HEK293 (cell line): ENCODE data around the gene SDHAF4.
"Not testable (repeated sequence)": the region's sequence is repeated elsewhere in the genome, so short reads cannot be mapped to it uniquely, and the experiment has no call there.

Source experiments
- CTCF ChIA-PET: fragments of 350-600 bp; formaldehyde crosslinking; extraction: SDS; loops from one replicate; lab custom pipeline; 2021; ENCODE audit warnings: antibody characterized with exemption; lab: Yijun Ruan, JAX
- POLR2A ChIA-PET: fragments of 300-600 bp; formaldehyde crosslinking; extraction: SDS; loops from one replicate; lab custom pipeline; 2020; ENCODE audit warnings: antibody characterized with exemption, inconsistent platforms; lab: Yijun Ruan, JAX
- H3K27ac ChIP-seq: fragments of 200-500 bp; sonication (Bioruptor generic); 2 replicates; pipeline ENCODE4 v1.5.1; 2014; ENCODE audit warnings: low read depth, low read length, control low read depth, inconsistent platforms; ENCODE audit errors: extremely low read depth
- H3K36me3 ChIP-seq, 2 experiments: fragments of 200-500 bp in 1 of 2; sonication (Bioruptor generic) in 1 of 2; 1 replicate in 1 of 2; 2 replicates in 1 of 2; pipeline ENCODE4 v1.5.1; 2014 to 2017; ENCODE audit warnings: inconsistent platforms in 2 of 2, low read length in 2 of 2; ENCODE audit not compliant: control insufficient read depth in 2 of 2, insufficient read depth in 1 of 2
- H3K4me1 ChIP-seq: fragments of 200-500 bp; sonication (Bioruptor generic); 2 replicates; pipeline ENCODE4 v1.5.1; 2014; ENCODE audit warnings: mild to moderate bottlenecking, low read length, inconsistent platforms; ENCODE audit not compliant: control insufficient read depth, insufficient read depth
- H3K4me3 ChIP-seq: 2 replicates; pipeline ENCODE4 v1.5.1; 2011; ENCODE audit warnings: low read depth, mild to moderate bottlenecking, control low read depth, low read length, moderate library complexity
- H3K9me3 ChIP-seq: fragments of 200-500 bp; sonication (Bioruptor generic); 2 replicates; pipeline ENCODE4 v1.5.1; 2014; ENCODE audit warnings: low read depth, low read length, inconsistent platforms; ENCODE audit not compliant: control insufficient read depth, insufficient read depth
- HOXC10 ChIP-seq: sonication (generic); formaldehyde crosslinking; IDR thresholded peaks from 2 replicates; pipeline ENCODE4 v1.8.1; 2023; ENCODE audit warnings: mild to moderate bottlenecking, missing genetic modification reagents
- KLF8 ChIP-seq: fragments of 450-650 bp; formaldehyde crosslinking; IDR thresholded peaks from 2 replicates; pipeline ENCODE4 v1.5.1; 2016; ENCODE audit warnings: missing biosample characterization, missing genetic modification characterization
- MEIS1 ChIP-seq: sonication (generic); formaldehyde crosslinking; IDR thresholded peaks from 2 replicates; pipeline ENCODE4 v1.8.1; 2022; ENCODE audit warnings: missing genetic modification reagents, mild to moderate bottlenecking, borderline replicate concordance
- PRDM6 ChIP-seq: fragments of 450-650 bp; formaldehyde crosslinking; IDR thresholded peaks from 2 replicates; pipeline ENCODE4 v1.5.1; 2017; ENCODE audit warnings: missing biosample characterization, missing genetic modification characterization
- ZNF174 ChIP-seq: fragments of 450-650 bp; formaldehyde crosslinking; IDR thresholded peaks from 2 replicates; pipeline ENCODE4 v1.5.0; 2017; ENCODE audit warnings: missing biosample characterization, mild to moderate bottlenecking, missing genetic modification characterization
- ZNF24 ChIP-seq: fragments of 450-650 bp; formaldehyde crosslinking; IDR thresholded peaks from 2 replicates; pipeline ENCODE4 v1.5.1; 2016; ENCODE audit warnings: missing biosample characterization, missing genetic modification characterization
- ZNF510 ChIP-seq: fragments of 450-650 bp; formaldehyde crosslinking; IDR thresholded peaks from 2 replicates; pipeline ENCODE4 v1.5.1; 2018; ENCODE audit warnings: mild to moderate bottlenecking, missing genetic modification characterization, missing biosample characterization; ENCODE audit not compliant: insufficient replicate concordance
- ZNF560 ChIP-seq: fragments of 450-650 bp; formaldehyde crosslinking; IDR thresholded peaks from 2 replicates; pipeline ENCODE4 v1.5.1; 2017; ENCODE audit warnings: missing biosample characterization, missing genetic modification characterization, borderline replicate concordance
- ZNF645 ChIP-seq: fragments of 450-650 bp; formaldehyde crosslinking; IDR thresholded peaks from 2 replicates; pipeline ENCODE4; 2016; ENCODE audit warnings: missing biosample characterization, missing genetic modification characterization
- ZNF670 ChIP-seq: fragments of 450-650 bp; formaldehyde crosslinking; IDR thresholded peaks from 2 replicates; pipeline ENCODE4 v1.5.1; 2016; ENCODE audit warnings: missing biosample characterization, missing genetic modification characterization, low read depth
- ZNF704 ChIP-seq: fragments of 450-650 bp; formaldehyde crosslinking; IDR thresholded peaks from 2 replicates; pipeline ENCODE4 v1.5.1; 2016; ENCODE audit warnings: missing biosample characterization, missing genetic modification characterization
- ZNF777 ChIP-seq: fragments of 450-650 bp; formaldehyde crosslinking; IDR thresholded peaks from 2 replicates; pipeline ENCODE4 v1.5.1; 2017; ENCODE audit warnings: missing biosample characterization, missing genetic modification characterization, borderline replicate concordance
- ZNF837 ChIP-seq: fragments of 450-650 bp; formaldehyde crosslinking; IDR thresholded peaks from 2 replicates; pipeline ENCODE4 v1.5.1; 2016; ENCODE audit warnings: missing biosample characterization, missing genetic modification characterization
- TF ChIP-seq, protein P1 (sequence below): fragments of 450-650 bp; formaldehyde crosslinking; conservative IDR thresholded peaks from 2 replicates; pipeline ENCODE4 v1.5.1; 2016; ENCODE audit warnings: low read depth, missing biosample characterization, missing genetic modification characterization
- TF ChIP-seq, protein P2 (sequence below): fragments of 450-650 bp; formaldehyde crosslinking; IDR thresholded peaks from 2 replicates; pipeline ENCODE4 v1.5.1; 2016; ENCODE audit warnings: missing biosample characterization, missing genetic modification characterization, borderline replicate concordance

The SDHAF4 gene

GRCh38 chr6:70604254-70604653, 37.5 kb downstream of the SDHAF4 start:
- no peaks in the 10 kb centered on the region for H3K36me3 ChIP-seq
- no peaks in the 10 kb centered on the region for H3K4me1 ChIP-seq
- H3K27ac ChIP-seq = no peak overlapping the region
- no peak overlapping the region for H3K4me3 ChIP-seq
- ChIA-PET POLR2A (interaction anchor here (1.4 kb wide), 1 partner anchor 37 kb away, joined by 3 read pairs; the partner anchor contains the start of gene SDHAF4), CTCF (interaction anchor here (1.1 to 1.6 kb wide), 3 partner anchors 80 to 294 kb away, joined by 3 to 4 read pairs (median 3); no protein-coding TSS in a partner anchor)
- no peaks in the 10 kb centered on the region for H3K9me3 ChIP-seq
- no peak for TF ChIP-seq ZNF645 (tag by site-specific recombination)
- TF ChIP-seq ZNF837 (tag by site-specific recombination) = no peak
- no peak for TF ChIP-seq KLF8 (tag by site-specific recombination)
- TF ChIP-seq ZNF670 (tag by site-specific recombination) = no peak
- no peak for TF ChIP-seq PRDM6
- TF ChIP-seq, all 188 proteins: peak for 0

DNA sequence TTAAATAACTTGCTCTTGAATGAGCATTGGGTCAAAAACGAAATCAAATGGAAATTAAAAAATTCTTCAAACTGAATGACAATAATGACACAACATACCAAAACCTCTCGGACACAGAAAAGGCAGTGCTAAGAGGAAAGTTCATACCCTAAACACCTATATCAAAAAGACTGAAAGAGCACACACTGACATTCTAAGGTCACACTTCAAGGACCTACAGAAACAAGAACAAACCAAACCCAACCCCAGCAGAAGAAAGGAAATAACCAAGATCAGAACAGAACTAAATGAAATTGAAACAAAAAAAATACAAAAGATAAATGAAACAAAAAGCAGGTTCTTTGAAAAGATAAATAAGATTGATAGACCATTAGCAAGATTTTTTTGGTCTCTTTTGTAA, 40.6 kb downstream of the SDHAF4 start:
- H3K4me1 ChIP-seq, POLR2A ChIA-PET, CTCF ChIA-PET, H3K27ac ChIP-seq, H3K9me3 ChIP-seq, H3K4me3 ChIP-seq, H3K36me3 ChIP-seq: not testable (repeated sequence)

- H3K4me3 ChIP-seq, H3K9me3 ChIP-seq, POLR2A ChIA-PET, CTCF ChIA-PET, H3K36me3 ChIP-seq, H3K4me1 ChIP-seq, H3K27ac ChIP-seq: not testable (repeated sequence)
Measured at GRCh38 chr6:70609181-70609580, 42.5 kb downstream of the SDHAF4 start.

GRCh38 chr6:70616728-70617260, 50.1 kb downstream of the SDHAF4 start:
- CTCF ChIA-PET = interaction anchor here (0.7 kb wide), 1 partner anchor 9 kb away, joined by 3 read pairs; no protein-coding TSS in a partner anchor
- Histone ChIP-seq H3K4me1 (no peaks in the 10 kb centered on the region), H3K36me3 (no peaks in the 10 kb centered on the region), H3K4me3 (no peak overlapping the region), H3K27ac (no peak overlapping the region), H3K9me3 (no peaks in the 10 kb centered on the region)
- POLR2A ChIA-PET = no interaction called here
- TF ChIP-seq, protein P1, sequence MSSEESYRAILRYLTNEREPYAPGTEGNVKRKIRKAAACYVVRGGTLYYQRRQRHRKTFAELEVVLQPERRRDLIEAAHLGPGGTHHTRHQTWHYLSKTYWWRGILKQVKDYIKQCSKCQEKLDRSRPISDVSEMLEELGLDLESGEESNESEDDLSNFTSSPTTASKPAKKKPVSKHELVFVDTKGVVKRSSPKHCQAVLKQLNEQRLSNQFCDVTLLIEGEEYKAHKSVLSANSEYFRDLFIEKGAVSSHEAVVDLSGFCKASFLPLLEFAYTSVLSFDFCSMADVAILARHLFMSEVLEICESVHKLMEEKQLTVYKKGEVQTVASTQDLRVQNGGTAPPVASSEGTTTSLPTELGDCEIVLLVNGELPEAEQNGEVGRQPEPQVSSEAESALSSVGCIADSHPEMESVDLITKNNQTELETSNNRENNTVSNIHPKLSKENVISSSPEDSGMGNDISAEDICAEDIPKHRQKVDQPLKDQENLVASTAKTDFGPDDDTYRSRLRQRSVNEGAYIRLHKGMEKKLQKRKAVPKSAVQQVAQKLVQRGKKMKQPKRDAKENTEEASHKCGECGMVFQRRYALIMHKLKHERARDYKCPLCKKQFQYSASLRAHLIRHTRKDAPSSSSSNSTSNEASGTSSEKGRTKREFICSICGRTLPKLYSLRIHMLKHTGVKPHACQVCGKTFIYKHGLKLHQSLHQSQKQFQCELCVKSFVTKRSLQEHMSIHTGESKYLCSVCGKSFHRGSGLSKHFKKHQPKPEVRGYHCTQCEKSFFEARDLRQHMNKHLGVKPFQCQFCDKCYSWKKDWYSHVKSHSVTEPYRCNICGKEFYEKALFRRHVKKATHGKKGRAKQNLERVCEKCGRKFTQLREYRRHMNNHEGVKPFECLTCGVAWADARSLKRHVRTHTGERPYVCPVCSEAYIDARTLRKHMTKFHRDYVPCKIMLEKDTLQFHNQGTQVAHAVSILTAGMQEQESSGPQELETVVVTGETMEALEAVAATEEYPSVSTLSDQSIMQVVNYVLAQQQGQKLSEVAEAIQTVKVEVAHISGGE = no peak
- no peak for TF ChIP-seq MEIS1 (CRISPR knock-in tag)
- TF ChIP-seq ZNF560 (tag by site-specific recombination) = no peak
- TF ChIP-seq, protein P2, sequence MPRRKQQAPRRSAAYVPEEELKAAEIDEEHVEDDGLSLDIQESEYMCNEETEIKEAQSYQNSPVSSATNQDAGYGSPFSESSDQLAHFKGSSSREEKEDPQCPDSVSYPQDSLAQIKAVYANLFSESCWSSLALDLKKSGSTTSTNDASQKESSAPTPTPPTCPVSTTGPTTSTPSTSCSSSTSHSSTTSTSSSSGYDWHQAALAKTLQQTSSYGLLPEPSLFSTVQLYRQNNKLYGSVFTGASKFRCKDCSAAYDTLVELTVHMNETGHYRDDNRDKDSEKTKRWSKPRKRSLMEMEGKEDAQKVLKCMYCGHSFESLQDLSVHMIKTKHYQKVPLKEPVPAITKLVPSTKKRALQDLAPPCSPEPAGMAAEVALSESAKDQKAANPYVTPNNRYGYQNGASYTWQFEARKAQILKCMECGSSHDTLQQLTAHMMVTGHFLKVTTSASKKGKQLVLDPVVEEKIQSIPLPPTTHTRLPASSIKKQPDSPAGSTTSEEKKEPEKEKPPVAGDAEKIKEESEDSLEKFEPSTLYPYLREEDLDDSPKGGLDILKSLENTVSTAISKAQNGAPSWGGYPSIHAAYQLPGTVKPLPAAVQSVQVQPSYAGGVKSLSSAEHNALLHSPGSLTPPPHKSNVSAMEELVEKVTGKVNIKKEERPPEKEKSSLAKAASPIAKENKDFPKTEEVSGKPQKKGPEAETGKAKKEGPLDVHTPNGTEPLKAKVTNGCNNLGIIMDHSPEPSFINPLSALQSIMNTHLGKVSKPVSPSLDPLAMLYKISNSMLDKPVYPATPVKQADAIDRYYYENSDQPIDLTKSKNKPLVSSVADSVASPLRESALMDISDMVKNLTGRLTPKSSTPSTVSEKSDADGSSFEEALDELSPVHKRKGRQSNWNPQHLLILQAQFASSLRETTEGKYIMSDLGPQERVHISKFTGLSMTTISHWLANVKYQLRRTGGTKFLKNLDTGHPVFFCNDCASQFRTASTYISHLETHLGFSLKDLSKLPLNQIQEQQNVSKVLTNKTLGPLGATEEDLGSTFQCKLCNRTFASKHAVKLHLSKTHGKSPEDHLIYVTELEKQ (tag by site-specific recombination) = no peak
- no peak for TF ChIP-seq ZNF704 (tag by site-specific recombination)
- no peak for TF ChIP-seq ZNF510 (tag by site-specific recombination)
- TF ChIP-seq ZNF24 (tag by site-specific recombination) = no peak
- no peak for TF ChIP-seq HOXC10 (CRISPR knock-in tag)
- TF ChIP-seq ZNF777 (tag by site-specific recombination) = no peak
- no peak for TF ChIP-seq ZNF174 (tag by site-specific recombination)
